Cardiac fibroblast (primary cell): ENCODE results near the gene MX2.
"Not testable (repeated sequence)": the region's sequence is repeated elsewhere in the genome, so short reads cannot be mapped to it uniquely, and the experiment has no call there.

Experiments
- DNase-seq, 2 donors: peaks; one replicate each; pipeline versions ENCODE4 v3.0.0 to v3.0.0-alpha.2; 2010; ENCODE audit warnings: low read depth in 2 of 2
- H3K4me3 ChIP-seq, 2 donors: replicated peaks in 1 of 2; 1 replicate in 1 of 2; 2 replicates in 1 of 2; pipeline ENCODE4 v1.5.1; 2011; ENCODE audit warnings: low read depth in 2 of 2, low read length in 2 of 2, mild to moderate bottlenecking in 2 of 2, moderate library complexity in 1 of 2
- CTCF ChIP-seq: IDR thresholded peaks from one replicate; pipeline ENCODE4 v1.5.1; 2011; ENCODE audit warnings: low read depth, mild to moderate bottlenecking, low read length, inconsistent platforms

MX2 gene

GRCh38 chr21:41411449-41412089, 49.7 kb downstream of the MX2 start:
- H3K4me3 ChIP-seq = no peak overlapping the region
- TF ChIP-seq CTCF = no peak
- peak; percentile 7 to 14 for DNase-seq

- H3K4me3 ChIP-seq, DNase-seq: not testable (repeated sequence)
These were observed 55.7 kb downstream of the MX2 start for GRCh38 chr21:41417505-41417904.

- DNase-seq = no peak
- no peak overlapping the region for H3K4me3 ChIP-seq
- no peak for TF ChIP-seq CTCF
These were observed 56.6 kb downstream of the MX2 start for GRCh38 chr21:41418393-41418792.

GRCh38 chr21:41418956-41419680, 57.3 kb downstream of the MX2 start:
- no peak for DNase-seq
- no peak for TF ChIP-seq CTCF
- H3K4me3 ChIP-seq = no peak overlapping the region

- no peak for TF ChIP-seq CTCF
- peak overlapping the region; percentile 66 to 73 for H3K4me3 ChIP-seq
- peak; percentile 87 to 91 for DNase-seq
These were observed 58.4 kb downstream of the MX2 start for GRCh38 chr21:41419921-41420862.

GRCh38 chr21:41420998-41421397, 59.2 kb downstream of the MX2 start:
- not testable (repeated sequence) for H3K4me3 ChIP-seq, DNase-seq

GRCh38 chr21:41422546-41423304, 60.9 kb downstream of the MX2 start:
- DNase-seq = no peak
- no peak overlapping the region for H3K4me3 ChIP-seq
- TF ChIP-seq CTCF = no peak

- not testable (repeated sequence) for DNase-seq, H3K4me3 ChIP-seq
These were observed 61.4 kb downstream of the MX2 start for GRCh38 chr21:41423305-41423636.
